GM19395 (cell line): ENCODE measurements around the gene STAT6.

Experiments
- ATAC-seq: cut with Tn5 transposase; IDR thresholded peaks from one replicate; pipeline ENCODE4 v1.9.1; 2021; ENCODE audit warnings: mild to moderate bottlenecking, moderate library complexity; ENCODE audit not compliant: unreplicated experiment

Gene STAT6

DNA sequence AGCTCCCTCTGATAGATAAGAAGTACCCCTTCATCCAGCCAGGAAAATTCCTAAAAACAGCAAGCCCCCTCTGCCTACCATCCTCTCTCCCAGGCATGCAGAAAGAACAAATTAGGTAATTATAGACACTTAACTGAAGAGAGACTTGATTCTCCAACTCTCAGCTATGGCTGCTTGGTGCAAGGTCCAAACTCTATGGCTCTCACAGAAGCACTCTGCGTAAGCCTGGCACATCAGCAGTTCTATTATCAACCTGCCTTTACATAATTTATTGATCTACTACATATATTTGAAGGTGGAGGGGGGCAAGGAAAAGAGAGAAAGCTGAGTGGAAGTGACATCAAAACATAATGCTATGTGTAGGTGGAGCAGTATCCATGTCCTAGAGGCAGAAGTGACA, 60.2 kb downstream of the STAT6 start:
- no peak for ATAC-seq

DNA sequence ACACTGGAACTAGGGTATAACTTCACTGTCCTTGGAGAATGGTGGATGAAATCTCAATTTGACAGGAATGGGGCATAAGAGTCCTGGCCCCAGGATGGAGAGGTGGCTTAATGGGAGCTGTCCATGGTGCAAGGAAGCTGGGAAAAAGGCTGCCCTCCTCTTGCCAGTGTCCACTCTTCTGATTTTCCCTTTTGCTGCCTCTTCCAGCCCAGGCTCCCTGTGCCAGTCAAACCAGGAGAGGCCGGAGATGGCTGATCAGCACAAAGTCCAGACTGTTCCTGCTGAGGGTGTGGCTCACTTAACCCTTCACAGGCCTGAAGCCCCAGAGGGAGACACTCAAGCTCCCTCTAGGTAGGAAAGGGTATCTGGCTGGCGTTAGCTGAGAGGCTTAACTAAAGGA, 61.3 kb downstream of the STAT6 start, which contains the start of gene MYO1A:
MYO1A (minus strand) TSS at position 240 of the 400 bp plus-strand sequence. CDS start 1,806 bp downstream, outside the sequence.
- no peak for ATAC-seq

DNA sequence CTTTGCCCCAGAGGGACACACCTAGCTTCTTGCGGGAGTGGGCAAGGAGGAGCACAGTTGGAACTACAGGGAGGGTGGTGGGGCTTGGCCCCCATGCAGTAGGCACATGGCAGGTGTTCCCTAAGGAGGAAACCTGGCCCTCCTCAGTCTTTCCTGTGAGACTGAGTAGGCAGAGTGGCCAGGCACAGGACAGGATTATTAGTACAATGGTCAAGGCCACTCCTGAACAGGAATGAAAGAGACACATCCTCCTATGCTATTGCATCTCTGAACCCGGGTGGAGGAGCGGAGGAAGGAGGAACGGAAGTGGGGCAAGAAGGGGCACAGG, 62.1 kb downstream of the STAT6 start:
- ATAC-seq = no peak

DNA sequence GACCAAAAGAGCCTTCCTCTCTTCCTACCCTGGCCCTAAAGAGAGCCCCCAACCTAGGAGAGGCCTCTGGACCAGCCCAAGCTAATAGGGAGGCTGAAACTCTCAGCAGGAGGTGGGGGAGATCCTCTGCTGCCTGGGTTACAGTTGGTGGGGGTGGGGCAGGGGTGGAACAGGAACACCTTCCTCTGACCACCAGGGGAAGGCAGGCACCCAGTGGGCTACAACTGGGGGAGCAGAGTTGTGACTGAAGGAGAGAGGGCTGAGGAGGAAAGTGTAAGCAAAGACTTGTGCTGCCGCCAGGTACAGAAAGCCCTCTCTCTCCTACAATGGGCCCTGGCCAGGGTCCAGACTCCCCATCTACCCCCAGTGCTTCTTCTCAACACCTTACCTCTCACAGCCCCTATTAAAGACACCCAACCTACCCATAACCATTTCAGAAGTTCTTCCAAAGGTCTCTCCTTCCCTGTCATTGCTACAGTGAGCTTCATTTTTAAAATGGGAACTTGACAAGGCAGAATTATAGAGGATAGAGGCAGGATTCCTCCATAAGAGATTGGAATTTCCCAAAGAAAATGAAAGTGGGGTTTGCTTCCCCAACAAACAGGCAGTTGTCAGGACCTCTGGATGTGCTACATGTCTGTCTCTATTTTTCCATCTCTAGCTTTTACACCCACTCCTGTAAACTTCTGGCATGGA, 62.6 kb downstream of the STAT6 start:
- ATAC-seq = no peak

DNA sequence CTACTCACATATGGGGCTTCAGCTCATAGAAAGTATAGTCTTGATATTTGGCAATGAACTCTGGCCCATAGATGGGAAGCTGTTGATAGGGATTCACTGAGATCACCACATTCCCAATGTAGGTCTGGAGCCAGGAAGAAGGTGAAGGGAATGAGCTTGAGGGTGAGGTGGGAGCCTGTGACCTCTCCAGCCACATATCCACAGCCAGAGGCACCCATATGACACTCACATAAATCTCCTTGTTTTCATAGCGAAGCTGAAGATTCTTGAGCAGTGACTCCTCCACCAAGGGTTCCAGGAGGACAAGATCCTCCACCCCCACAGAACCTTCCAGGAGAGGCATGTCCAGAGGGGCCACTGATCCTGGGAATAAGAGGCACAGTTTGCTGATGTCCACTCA, 63.2 kb downstream of the STAT6 start:
- ATAC-seq = no peak

DNA sequence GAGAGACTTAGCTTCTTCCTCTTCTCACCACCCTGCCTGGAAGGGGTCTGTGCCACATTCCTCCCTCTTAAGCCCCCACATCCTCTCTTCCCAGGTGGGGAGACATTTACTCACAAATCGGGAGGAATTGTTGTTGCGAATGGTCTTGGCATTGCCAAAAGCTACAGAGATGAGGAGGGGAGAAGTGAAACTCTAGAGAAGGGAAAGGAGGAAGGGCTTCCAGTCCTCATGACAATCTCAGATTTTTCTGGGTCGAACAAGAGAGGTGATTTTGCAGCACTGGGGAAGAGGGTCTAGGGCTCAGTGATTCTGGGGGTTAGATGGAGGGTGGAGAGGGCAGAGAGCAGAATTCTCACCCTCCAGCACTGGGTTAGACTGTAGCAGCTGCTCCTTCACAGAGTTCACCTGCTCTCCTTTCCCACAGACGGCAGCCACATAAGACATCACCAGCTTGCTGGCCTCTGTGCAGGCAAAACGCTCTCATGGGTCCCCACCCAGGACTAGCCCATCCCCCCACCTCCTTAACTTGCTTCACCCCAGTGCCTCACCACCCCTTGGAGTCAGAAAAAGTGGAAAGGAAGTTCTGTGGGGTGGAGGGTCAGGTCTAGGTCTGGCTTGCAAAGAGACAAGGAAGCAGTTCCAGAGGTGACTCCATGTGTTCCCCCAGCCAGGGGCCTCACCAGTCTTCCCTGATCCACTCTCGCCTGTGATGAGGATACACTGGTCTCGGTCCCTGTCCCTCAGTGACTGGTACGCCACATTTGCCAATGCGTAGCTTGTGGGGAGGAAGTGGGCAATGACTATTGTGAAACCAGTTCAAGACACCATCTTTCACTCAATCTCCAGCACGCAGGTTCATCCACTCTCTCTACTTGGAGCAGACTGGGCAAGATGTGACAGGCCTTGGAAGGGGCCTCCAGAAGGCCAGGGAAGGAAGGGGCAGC, 63.9 kb downstream of the STAT6 start:
- no peak for ATAC-seq

DNA sequence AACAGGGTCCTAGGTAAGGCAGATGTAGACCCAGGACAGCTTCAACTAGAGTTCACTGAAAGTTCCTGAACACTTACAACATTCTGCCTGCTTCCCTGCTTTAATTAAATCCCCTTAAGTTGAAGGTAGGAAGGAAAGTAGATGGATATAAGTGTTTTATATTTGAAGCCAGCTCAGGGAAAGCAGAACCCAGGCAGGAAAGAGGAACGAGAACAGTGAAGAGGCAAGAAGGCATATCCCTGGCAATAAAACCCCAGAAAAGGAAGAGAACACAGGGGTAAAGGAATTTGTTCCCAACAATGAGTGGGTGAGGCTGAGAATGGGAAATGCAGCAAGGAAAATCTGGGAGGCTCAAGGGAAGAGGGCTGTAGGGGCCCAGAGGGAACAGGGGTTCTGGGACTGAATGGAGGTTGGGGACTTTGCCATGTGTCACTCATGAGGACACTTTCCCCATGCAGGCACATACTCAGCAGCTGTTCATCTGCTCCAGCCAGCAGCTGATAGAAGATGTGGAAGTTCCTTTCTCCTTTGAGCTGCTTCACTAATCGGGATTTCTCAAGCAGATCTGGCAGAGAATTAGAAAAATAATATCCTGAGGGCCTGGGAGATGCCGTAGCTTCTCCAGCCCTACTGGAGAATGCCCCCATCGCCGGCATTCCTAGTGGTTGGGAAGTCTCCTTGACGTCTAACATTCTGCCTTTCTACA, 64.9 kb downstream of the STAT6 start:
- ATAC-seq = no peak
